Activated CD8-positive, alpha-beta T cell treated with anti-CD3 and anti-CD28 coated beads for 36 hours (primary cell): ENCODE results near the gene P2RY2. TPM values are rescaled to one million over a fixed set of nuclear protein-coding genes. Genes with fewer than 3 reads are reported as not detected.

Experiments
- ATAC-seq: fragments of 200-7000 bp; cut with Tn5 transposase; one replicate; pipeline ENCODE4 v1.10.0; 2021; ENCODE audit warnings: mild to moderate bottlenecking, moderate library complexity
- CTCF ChIA-PET: fragments of 350-600 bp; sonication (Branson Sonifier 250); formaldehyde crosslinking; loops from one replicate; lab custom pipeline; 2021; ENCODE audit warnings: antibody characterized with exemption; lab: Charles Lee
- POLR2A ChIA-PET: fragments of 350-600 bp; sonication (Branson Sonifier 250); formaldehyde crosslinking; loops from one replicate; lab custom pipeline; 2021; ENCODE audit warnings: antibody characterized with exemption; lab: Charles Lee
- DNase-seq: peaks from one replicate; pipeline ENCODE4 v3.0.0-alpha.2; 2020
- H3K27ac Mint-ChIP-seq: one replicate; pipeline ENCODE4 v1.8.0; 2021; ENCODE audit warnings: mild to moderate bottlenecking, mixed read lengths
- H3K27me3 Mint-ChIP-seq: one replicate; pipeline ENCODE4 v1.8.0; 2021; ENCODE audit warnings: mixed read lengths
- H3K36me3 Mint-ChIP-seq: one replicate; pipeline ENCODE4 v1.8.0; 2021; ENCODE audit warnings: low read depth, mixed read lengths
- H3K4me1 Mint-ChIP-seq: one replicate; pipeline ENCODE4 v1.8.0; 2021; ENCODE audit warnings: low read depth, mixed read lengths
- H3K4me3 Mint-ChIP-seq: one replicate; pipeline ENCODE4 v1.8.0; 2021; ENCODE audit warnings: mild to moderate bottlenecking, moderate library complexity, mixed read lengths
- H3K9me3 Mint-ChIP-seq: one replicate; pipeline ENCODE4 v1.8.0; 2021; ENCODE audit warnings: mixed read lengths
- CTCF ChIP-seq: fragments of 200-600 bp; IDR thresholded peaks from one replicate; pipeline ENCODE4 v1.8.0; 2022; ENCODE audit warnings: antibody characterized with exemption, mild to moderate bottlenecking
- intact Hi-C: fragments of 100-400 bp; cut with micrococcal nuclease; formaldehyde crosslinking; loops from one replicate; pipeline ENCODE4 v1.10.0; 2022
- total RNA-seq, 2 experiments: library from RNA; stranded (reverse); gene quantifications; one replicate each; pipeline ENCODE4 v1.2.3, GENCODE V29; 2021

P2RY2 gene
- total RNA-seq, 2 experiments from 2014 or later = not detected

- Mint-ChIP-seq H3K27me3 (peaks cover 3% of the 10 kb centered on the region), H3K4me1 (no peaks in the 10 kb centered on the region), H3K36me3 (no peaks in the 10 kb centered on the region), H3K9me3 (no peaks in the 10 kb centered on the region), H3K4me3 (no peak overlapping the region), H3K27ac (no peak overlapping the region)
- ATAC-seq = no peak
- no peak for TF ChIP-seq CTCF
- intact Hi-C loops = no loop called here
- ChIA-PET POLR2A (no interaction called here), CTCF (no interaction called here)
- DNase-seq = no peak
Observed at GRCh38 chr11:73277467-73277866, 59.4 kb downstream of the P2RY2 start.

GRCh38 chr11:73280626-73281025 lies 62.5 kb downstream of the P2RY2 start:
- Mint-ChIP-seq H3K27ac (no peak overlapping the region), H3K27me3 (no peaks in the 10 kb centered on the region), H3K9me3 (no peaks in the 10 kb centered on the region), H3K36me3 (no peaks in the 10 kb centered on the region), H3K4me3 (no peak overlapping the region), H3K4me1 (no peaks in the 10 kb centered on the region)
- intact Hi-C loops = no loop called here
- no peak for DNase-seq
- POLR2A ChIA-PET = no interaction called here
- no peak for ATAC-seq
- CTCF ChIA-PET = interaction anchor here (1.6 kb wide), 1 partner anchor 27 kb away, joined by 4 read pairs; no protein-coding TSS in a partner anchor
- TF ChIP-seq CTCF = no peak

GRCh38 chr11:73281201-73281741 lies 63.2 kb downstream of the P2RY2 start:
- Mint-ChIP-seq H3K27ac (no peak overlapping the region), H3K27me3 (no peaks in the 10 kb centered on the region), H3K36me3 (no peaks in the 10 kb centered on the region), H3K4me1 (no peaks in the 10 kb centered on the region), H3K9me3 (no peaks in the 10 kb centered on the region), H3K4me3 (no peak overlapping the region)
- DNase-seq = no peak
- no peak for ATAC-seq
- ChIA-PET CTCF (interaction anchor here (1.6 kb wide), 1 partner anchor 26 kb away, joined by 4 read pairs; no protein-coding TSS in a partner anchor), POLR2A (no interaction called here)
- intact Hi-C loops = no loop called here
- no peak for TF ChIP-seq CTCF

GRCh38 chr11:73281796-73282660 lies 63.9 kb downstream of the P2RY2 start:
- H3K36me3 Mint-ChIP-seq = no peaks in the 10 kb centered on the region
- H3K9me3 Mint-ChIP-seq = no peaks in the 10 kb centered on the region
- no peak for ATAC-seq
- intact Hi-C loops = no loop called here
- no peaks in the 10 kb centered on the region for H3K4me1 Mint-ChIP-seq
- ChIA-PET POLR2A (interaction anchor here (0.6 kb wide), 1 partner anchor 51 kb away, joined by 4 read pairs; no protein-coding TSS in a partner anchor), CTCF (interaction anchor here (1.0 to 2.6 kb wide), 3 partner anchors 13 to 25 kb away, joined by 4 to 13 read pairs (median 5); no protein-coding TSS in a partner anchor)
- no peak for TF ChIP-seq CTCF
- H3K4me3 Mint-ChIP-seq = no peak overlapping the region
- no peak for DNase-seq
- H3K27me3 Mint-ChIP-seq = no peaks in the 10 kb centered on the region
- H3K27ac Mint-ChIP-seq = no peak overlapping the region
